Coronary artery (tissue), 2 donors: ENCODE measurements around the gene ATP5PO.

Source experiments
- DNase-seq: peaks from one replicate; pipeline ENCODE4 v3.0.0-alpha.2; 2017; ENCODE audit warnings: low spot score
- H3K27ac ChIP-seq, 2 donors: fragments of 200-600 bp; sonication (generic); one replicate each; pipeline ENCODE4 v1.5.1; 2016 to 2019
- H3K4me3 ChIP-seq: fragments of 200-600 bp; sonication (generic); 2 replicates; pipeline ENCODE4 v1.5.1; 2016; ENCODE audit warnings: mild to moderate bottlenecking, moderate library complexity
- TF ChIP-seq, protein P1 (sequence below): fragments of 200-600 bp; sonication (generic); IDR thresholded peaks from one replicate; pipeline ENCODE4 v1.5.1; 2019; ENCODE audit warnings: antibody characterized with exemption

ATP5PO gene

DNA sequence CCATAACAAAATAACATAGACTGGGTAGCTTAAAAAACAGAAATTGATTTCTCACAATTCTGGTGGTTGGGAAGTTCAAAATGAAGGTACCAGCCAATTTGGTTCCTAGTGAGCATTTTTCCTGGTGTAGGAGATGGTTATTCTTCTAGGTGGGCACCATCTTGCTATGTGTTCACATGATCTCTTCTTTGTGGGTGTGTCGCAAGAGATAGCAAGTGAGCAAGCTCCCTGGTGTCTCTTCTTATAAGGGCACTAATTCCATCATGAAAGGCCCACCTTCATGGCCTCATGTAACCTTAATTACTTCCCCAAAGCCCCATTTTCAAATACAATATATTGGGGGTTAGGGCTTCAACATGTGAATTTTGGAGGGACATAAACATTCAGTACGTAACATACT is 38.8 kb upstream of the ATP5PO start:
- TF ChIP-seq, protein P1, sequence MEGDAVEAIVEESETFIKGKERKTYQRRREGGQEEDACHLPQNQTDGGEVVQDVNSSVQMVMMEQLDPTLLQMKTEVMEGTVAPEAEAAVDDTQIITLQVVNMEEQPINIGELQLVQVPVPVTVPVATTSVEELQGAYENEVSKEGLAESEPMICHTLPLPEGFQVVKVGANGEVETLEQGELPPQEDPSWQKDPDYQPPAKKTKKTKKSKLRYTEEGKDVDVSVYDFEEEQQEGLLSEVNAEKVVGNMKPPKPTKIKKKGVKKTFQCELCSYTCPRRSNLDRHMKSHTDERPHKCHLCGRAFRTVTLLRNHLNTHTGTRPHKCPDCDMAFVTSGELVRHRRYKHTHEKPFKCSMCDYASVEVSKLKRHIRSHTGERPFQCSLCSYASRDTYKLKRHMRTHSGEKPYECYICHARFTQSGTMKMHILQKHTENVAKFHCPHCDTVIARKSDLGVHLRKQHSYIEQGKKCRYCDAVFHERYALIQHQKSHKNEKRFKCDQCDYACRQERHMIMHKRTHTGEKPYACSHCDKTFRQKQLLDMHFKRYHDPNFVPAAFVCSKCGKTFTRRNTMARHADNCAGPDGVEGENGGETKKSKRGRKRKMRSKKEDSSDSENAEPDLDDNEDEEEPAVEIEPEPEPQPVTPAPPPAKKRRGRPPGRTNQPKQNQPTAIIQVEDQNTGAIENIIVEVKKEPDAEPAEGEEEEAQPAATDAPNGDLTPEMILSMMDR: no peak
- no peak overlapping the region for H3K27ac ChIP-seq
- DNase-seq: no peak
- H3K4me3 ChIP-seq: no peak overlapping the region

DNA sequence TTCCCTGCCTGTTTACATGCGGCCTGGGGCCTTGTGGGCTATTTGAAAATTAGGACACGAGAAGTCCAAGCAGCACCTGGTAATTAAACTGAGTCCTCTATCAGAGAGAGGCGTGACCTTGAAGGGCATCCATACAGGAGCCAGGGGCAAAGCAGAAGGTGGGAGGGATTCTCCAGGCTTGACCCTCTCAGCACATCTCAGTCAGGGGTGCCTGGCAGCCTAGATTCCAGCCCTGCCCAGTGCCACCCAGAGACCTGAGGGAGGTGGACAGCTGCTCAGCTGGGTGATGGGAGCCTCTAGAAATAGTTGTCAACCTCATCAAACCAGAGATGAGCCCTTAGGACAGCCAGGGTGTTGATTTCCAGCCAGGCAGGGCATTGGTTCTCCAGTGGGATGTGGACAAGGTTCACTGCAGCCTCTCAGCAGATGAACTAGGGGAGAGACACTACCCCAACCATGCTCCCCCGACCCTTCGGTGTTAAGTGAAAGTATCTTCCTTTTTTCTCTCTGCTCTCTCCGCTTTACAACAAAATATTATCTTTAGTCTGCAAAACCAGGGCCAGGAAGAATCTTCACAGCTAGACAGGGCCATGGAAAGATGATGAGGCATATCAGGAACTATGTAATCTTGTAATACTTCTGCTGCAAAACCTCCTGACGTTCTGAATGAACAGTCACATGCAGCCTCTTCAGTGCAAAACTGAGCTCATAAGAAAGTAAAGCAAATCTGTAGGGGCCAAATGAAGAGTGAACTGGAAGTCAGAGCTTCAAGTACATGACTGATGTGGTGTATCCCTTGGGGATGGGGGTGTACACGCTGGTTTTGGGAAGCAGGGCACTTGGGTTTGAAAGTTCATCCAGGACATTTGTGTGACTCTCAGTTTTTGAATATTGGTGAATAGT is 35.9 kb upstream of the ATP5PO start:
- H3K4me3 ChIP-seq: no peak overlapping the region
- no peak overlapping the region for H3K27ac ChIP-seq
- DNase-seq: no peak
- TF ChIP-seq, protein P1: no peak

DNA sequence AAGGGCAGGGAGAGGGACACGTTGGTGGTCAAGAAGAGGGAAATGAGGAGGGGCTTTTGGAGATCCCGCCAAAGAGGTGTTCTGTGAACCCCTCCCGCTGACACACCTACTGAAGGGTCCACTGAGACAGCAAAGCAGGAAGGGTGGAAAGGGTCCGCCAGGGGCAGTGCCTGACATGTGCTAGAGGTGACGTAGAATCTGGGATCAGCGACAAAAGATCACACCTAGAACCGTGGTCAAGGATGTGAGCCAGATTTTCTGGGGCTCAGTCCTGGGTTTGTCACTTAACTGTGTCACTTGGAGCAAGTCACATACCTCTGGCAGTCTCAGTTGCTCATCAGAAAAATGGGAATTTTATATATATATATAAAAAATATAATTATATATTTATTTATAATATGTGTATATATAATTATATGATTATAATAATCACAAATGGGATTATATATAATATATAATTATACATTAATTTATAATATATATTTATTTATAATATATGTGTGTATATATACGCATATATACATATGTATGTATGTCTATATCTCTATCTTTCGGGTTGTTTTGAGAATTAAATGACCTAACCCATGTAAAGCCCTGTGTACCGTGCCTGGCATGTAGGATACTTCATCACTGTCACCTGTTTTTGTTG is 35.0 kb upstream of the ATP5PO start:
- no peak overlapping the region for H3K4me3 ChIP-seq
- TF ChIP-seq, protein P1: no peak
- H3K27ac ChIP-seq: no peak overlapping the region
- no peak for DNase-seq

DNA sequence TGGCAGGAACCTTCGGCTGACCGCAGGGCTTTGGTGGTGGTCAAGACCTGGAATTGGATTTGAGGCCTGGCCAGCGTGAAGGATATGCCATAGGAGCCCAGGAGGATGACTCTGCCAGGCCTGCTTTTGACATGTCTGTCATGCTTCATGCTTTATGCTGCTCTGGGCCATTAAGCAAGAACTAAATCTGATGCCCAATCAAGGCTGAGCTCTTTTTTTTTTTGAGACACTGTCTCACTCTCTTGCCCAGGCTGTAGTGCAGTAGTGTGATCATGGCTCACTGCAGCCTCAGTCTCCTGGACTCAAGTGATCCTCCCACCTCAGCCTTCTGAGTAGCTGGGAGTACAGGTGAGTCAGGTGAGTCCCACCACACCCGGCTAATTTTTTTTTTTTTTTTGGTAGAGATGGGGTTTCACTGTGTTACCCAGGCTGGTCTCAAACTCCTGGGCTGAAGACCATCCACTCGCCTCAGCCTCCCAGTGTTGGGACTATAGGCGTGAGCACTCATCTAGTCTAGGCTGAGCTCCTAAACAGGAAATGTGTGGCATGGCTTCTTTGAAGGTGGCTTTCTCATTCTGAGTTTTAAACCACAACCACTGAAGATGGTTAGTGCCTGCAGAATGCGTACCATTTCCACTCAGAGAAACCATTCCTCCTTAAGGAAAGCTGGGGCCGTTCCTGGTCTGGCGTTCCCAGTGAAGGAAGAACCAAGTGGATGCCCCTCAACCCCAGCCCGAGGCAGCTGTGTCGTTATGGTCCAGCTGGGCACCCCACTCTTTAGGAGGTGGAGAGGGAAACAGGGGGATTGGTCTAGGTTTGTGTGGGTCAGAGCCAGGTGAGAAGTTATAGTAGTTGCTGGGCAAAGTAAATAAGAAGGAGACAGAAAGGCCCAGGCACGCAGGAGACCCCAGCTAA is 34.2 kb upstream of the ATP5PO start:
- no peak for DNase-seq
- no peak overlapping the region for H3K4me3 ChIP-seq
- TF ChIP-seq, protein P1: no peak
- H3K27ac ChIP-seq: peak overlapping the region in 1 of 2 donors; percentile 61

DNA sequence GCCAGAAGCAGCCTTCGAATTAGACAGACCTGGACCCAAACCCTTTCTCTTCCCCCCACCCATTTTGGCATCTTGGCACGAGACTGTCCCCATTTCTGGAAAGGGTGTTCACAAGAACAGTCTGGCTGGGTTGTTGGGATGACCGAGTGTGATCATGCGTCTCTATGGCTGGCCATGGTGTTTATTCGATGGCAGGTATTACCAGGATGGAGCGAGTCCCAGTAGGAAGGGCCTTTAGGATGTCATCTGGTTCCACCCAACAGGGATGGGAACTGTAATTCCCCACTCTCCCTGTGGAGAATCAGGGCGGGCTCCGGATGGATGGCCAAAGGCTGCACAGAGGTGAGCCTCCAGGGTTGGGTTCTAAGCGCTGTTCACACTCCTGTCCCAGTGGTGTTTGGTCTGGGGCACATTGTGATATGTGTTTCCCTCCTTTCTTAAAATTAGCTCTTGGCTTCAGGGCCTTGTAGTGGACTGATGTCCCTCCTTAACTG is 33.4 kb upstream of the ATP5PO start:
- H3K27ac ChIP-seq: peak overlapping the region in 1 of 2 donors; percentile 61
- TF ChIP-seq, protein P1: no peak
- no peak overlapping the region for H3K4me3 ChIP-seq
- no peak for DNase-seq

DNA sequence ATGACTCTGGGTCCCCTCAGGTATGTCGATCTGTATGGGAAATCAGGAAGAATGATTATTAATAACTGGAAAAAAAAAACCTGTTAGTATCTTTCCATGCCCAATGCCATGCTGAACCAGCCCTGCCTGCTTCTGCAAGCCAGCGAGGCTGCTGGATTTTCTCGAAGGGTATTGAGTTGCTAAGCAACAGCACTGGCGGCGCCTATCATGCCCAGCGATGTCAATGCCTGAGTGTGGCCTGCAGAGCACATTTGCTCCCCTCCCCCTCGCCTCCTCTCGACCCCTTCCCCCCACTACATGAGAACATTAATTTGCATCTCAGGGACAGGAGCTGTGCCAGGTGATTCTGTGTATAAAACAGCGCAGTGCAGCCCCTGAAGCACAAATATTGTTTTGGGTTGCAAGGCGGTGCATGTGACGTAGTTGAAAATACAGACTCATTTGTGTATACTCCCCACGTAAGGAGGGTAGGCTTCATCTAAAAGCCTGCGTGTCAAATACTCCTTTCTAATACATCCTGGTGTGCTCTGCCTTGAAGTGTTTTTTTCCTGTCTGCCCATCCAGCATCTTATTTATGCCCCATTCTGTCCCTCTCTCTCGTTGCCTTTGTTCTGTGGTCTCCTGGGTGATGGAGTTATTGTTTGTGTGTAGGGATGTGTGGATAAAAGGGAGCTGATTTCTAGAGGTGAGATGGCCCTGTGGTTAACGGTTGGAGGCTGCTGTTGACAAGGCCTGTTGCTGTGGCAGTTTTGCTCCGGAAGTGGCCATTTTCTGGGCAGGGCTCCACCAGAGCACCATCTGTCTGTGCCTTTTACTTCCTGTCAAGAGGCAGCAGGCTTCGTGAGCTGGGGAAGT is 32.7 kb upstream of the ATP5PO start:
- H3K4me3 ChIP-seq: peak overlapping the region; percentile 45
- H3K27ac ChIP-seq: peak overlapping the region; percentile 54 to 61
- no peak for DNase-seq
- TF ChIP-seq, protein P1: no peak
